ENCODE measurements around the gene IMPG2. TPM values are rescaled to one million over a fixed set of nuclear protein-coding genes. Genes with fewer than 3 reads are reported as not detected.
"Not testable (repeated sequence)": the region's sequence is repeated elsewhere in the genome, so short reads cannot be mapped to it uniquely, and the experiment has no call there.

Gene IMPG2
- total and polyA plus RNA-seq, 9 donors: 0.06 to 8.7 (median 0.38) TPM

DNA sequence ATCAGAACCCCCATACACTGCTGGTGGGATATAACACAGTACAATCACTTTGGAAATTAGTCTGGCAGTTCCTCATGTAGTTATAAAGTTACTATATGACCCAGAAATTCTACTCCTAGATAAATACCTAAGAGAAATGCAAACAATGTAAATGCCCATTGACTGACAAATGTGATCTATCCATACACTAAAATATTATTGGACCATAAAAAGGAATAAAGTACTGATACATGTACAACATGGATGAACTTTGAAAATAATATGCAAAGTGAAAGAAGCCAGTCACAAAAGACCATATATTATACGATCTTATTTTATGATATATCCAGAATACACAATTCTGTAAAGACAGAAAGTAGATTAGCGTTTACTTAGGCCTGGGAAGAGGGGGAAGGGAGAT lies 7.8 kb downstream of the IMPG2 start:
- H3K4me1 ChIP-seq (ENCODE audit: insufficient read depth): no peaks in the 10 kb centered on the region
- H3K4me3 ChIP-seq: no peak overlapping the region
- no peaks in the 10 kb centered on the region for H3K36me3 ChIP-seq
- H3K27ac ChIP-seq: no peak overlapping the region
- no peaks in the 10 kb centered on the region for H3K27me3 ChIP-seq
- WGBS, 3 donors: 94 to 97% (median 96%) methylated on average over 2 of the region's 2 CpGs
- peaks cover 0 to 4% of the 10 kb centered on the region in 2 donors for H3K9me3 ChIP-seq
- TF ChIP-seq, protein P1, sequence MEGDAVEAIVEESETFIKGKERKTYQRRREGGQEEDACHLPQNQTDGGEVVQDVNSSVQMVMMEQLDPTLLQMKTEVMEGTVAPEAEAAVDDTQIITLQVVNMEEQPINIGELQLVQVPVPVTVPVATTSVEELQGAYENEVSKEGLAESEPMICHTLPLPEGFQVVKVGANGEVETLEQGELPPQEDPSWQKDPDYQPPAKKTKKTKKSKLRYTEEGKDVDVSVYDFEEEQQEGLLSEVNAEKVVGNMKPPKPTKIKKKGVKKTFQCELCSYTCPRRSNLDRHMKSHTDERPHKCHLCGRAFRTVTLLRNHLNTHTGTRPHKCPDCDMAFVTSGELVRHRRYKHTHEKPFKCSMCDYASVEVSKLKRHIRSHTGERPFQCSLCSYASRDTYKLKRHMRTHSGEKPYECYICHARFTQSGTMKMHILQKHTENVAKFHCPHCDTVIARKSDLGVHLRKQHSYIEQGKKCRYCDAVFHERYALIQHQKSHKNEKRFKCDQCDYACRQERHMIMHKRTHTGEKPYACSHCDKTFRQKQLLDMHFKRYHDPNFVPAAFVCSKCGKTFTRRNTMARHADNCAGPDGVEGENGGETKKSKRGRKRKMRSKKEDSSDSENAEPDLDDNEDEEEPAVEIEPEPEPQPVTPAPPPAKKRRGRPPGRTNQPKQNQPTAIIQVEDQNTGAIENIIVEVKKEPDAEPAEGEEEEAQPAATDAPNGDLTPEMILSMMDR (IDR thresholded peaks at IDR 0.05): no peak
- no peak for TF ChIP-seq EP300 (IDR thresholded peaks at IDR 0.05)
- TF ChIP-seq POLR2A (IDR thresholded peaks at IDR 0.05): no peak
- no peak for DNase-seq
- intact Hi-C loops (cut with DNase I): no loop called here

DNA sequence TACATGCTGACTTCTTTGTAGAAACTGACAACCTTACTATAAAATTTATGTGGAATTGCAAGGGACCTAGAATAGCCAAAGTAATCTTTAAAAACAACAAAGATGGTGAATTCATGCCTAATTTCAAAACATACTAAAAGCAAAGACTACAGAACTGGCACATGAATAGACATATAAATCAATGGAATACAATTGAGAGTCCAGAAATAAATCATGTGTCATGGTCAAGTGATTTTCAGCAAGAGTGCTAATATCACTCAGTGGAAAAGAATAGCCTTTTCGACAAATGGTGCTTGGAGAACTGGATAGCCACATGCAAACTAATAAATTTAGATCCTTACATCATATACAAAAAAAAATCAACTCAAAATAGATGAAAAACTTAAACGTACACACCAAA lies 8.7 kb downstream of the IMPG2 start:
- intact Hi-C loops (cut with DNase I): no loop called here
- no peak overlapping the region for H3K27ac ChIP-seq
- H3K4me1 ChIP-seq (ENCODE audit: insufficient read depth): no peaks in the 10 kb centered on the region
- WGBS, 3 donors: 53 to 78% (median 76%) methylated on average over 2 of the region's 2 CpGs
- TF ChIP-seq POLR2A (IDR thresholded peaks at IDR 0.05) (no peak), EP300 (IDR thresholded peaks at IDR 0.05) (no peak)
- TF ChIP-seq, protein P1 (IDR thresholded peaks at IDR 0.05): no peak
- no peak overlapping the region for H3K4me3 ChIP-seq
- H3K36me3 ChIP-seq: no peaks in the 10 kb centered on the region
- H3K27me3 ChIP-seq: no peaks in the 10 kb centered on the region
- DNase-seq: no peak
- H3K9me3 ChIP-seq: peaks cover 0 to 4% of the 10 kb centered on the region in 2 donors

DNA sequence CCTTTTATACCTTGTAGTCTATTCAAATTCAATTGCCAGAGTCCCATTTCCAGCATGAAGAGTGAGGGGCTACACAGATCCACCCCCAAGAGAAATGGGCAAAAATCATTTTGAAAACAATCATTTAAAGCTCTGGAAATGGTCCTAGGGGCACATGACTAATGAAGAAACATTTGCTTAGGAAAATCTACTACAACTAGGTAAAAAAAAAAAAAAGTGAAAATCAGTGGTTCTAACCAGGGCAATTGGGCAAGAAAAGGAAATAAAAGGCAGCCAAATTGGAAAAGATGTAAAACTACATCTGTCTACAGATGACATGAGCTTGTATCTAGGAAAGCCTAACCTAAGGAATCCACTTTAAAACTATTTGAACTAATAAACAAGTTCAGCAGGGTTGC lies 9.4 kb downstream of the IMPG2 start:
- Histone ChIP-seq H3K27me3 (no peaks in the 10 kb centered on the region), H3K4me1 (ENCODE audit: insufficient read depth) (no peaks in the 10 kb centered on the region), H3K4me3 (peak overlapping the region; percentile 3), H3K9me3 (peaks cover 0 to 4% of the 10 kb centered on the region in 2 donors), H3K27ac (peak overlapping the region in 1 of 2 donors; percentile 30), H3K36me3 (no peaks in the 10 kb centered on the region)
- intact Hi-C loops (cut with DNase I): no loop called here
- TF ChIP-seq, protein P1 (IDR thresholded peaks at IDR 0.05): no peak
- TF ChIP-seq EP300 (IDR thresholded peaks at IDR 0.05): no peak
- no peak for TF ChIP-seq POLR2A (IDR thresholded peaks at IDR 0.05)
- DNase-seq: no peak

DNA sequence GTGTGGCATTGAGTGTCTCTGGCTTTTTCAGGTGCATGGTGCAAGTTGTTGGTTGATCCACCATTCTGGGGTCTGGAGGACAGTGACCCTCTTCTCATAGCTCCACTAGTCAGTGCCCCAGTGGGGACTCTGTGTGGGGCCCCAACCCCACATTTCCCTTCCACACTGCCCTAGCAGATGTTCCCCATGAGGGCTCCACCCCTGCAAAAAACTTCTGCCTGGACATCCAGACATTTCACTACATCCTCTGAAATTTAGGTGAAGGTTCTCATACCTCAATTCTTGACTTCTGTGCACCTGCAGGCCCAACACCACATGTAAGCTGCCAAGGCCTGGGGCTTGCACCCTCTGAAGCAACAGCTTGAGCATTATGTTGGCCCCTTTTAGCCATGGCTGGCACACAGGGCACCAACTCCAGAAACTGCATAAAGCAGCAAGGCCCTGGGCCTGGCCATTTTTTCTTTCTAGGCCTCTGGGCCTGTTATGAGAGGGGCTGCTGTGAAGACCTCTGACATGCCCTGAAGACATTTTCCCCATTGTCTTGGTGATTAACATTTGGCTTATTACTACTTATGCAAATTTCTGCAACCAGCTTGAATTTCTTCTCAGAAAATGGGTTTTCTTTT lies 12.1 kb downstream of the IMPG2 start:
- intact Hi-C loops (cut with DNase I); H3K27ac ChIP-seq; H3K4me3 ChIP-seq; DNase-seq; H3K4me1 ChIP-seq (ENCODE audit: insufficient read depth); H3K27me3 ChIP-seq; H3K9me3 ChIP-seq; H3K36me3 ChIP-seq: not testable (repeated sequence)

DNA sequence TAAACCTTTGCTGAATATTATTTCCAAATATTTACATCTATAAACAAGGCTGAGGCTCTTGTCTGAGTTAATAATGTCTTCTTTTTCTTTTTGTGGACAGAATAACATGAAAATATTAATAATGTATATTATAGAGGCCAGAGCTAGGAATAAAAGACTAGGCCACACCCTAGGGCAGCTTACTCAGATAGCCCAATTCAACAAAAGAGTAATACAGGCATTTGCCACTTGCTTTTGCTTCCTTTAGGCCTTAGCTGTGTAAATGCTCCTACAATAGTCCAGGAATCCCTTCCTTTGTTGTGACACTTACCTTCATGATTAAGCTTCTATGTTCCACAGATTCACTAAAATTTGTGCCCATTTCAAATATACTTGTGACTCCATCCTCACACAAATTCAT lies 16.5 kb downstream of the IMPG2 start:
- intact Hi-C loops (cut with DNase I): no loop called here
- H3K36me3 ChIP-seq: no peaks in the 10 kb centered on the region
- no peaks in the 10 kb centered on the region for H3K4me1 ChIP-seq (ENCODE audit: insufficient read depth)
- no peak for DNase-seq
- no peak for TF ChIP-seq POLR2A (IDR thresholded peaks at IDR 0.05)
- TF ChIP-seq, protein P1 (IDR thresholded peaks at IDR 0.05): no peak
- TF ChIP-seq EP300 (IDR thresholded peaks at IDR 0.05): no peak
- no peak overlapping the region for H3K27ac ChIP-seq
- no peak overlapping the region for H3K4me3 ChIP-seq
- peaks cover 0 to 4% of the 10 kb centered on the region in 2 donors for H3K9me3 ChIP-seq
- no peaks in the 10 kb centered on the region for H3K27me3 ChIP-seq

Measured in ovary (tissue), 9 donors.